ENCODE data around the gene SNED1.

The SNED1 gene

DNA sequence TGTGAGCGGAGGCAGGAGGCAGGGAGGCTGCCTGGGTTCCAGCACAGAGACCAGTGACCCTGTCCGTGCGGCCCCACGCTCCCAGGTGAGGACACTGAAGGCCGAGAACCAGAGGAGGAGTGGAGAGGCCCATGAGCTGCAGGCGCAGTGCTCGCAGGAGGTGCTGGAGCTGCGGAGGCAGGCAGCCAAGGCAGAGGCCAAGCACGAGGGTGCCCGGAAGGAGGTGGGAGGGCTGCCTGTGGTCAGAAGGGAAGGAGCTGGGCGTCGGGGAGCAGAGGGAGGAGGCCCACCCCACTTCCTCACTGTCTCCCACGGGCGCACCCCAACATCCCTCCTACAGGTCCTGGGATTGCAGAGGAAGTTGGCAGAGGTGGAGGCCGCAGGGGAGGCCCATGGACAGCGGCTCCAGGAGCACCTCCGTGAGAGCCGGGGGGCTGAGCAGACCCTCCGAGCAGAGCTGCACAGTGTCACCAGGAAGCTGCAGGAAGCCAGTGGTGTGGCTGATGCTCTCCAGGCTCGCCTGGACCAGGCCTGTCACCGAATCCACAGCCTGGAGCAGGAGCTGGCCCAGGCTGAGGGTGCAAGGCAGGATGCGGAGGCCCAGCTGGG is 33.0 kb upstream of the SNED1 start:
- TF ChIP-seq POLR2A (IDR thresholded peaks at IDR 0.05; ENCODE audit: low read depth, low read length) = no peak
- no peak for TF ChIP-seq TAF1 (IDR thresholded peaks at IDR 0.05; ENCODE audit: low read depth, low read length)
- TF ChIP-seq PAX5 (IDR thresholded peaks at IDR 0.05; ENCODE audit: insufficient read depth, low read length, severe bottlenecking) = no peak
- no peak for TF ChIP-seq SPI1 (IDR thresholded peaks at IDR 0.05; ENCODE audit: low read depth, low read length)
- TF ChIP-seq POLR2AphosphoS5 (IDR thresholded peaks at IDR 0.05; ENCODE audit: low read depth, low read length) = no peak
- TF ChIP-seq POU2F2 (IDR thresholded peaks at IDR 0.05; ENCODE audit: low read depth, low read length) = no peak
- DNase-seq (ENCODE audit: insufficient read length, low spot score) (no peak), FAIRE-seq (no peak)

- no peak for TF ChIP-seq POLR2AphosphoS5 (IDR thresholded peaks at IDR 0.05; ENCODE audit: low read depth, low read length)
- no peak for FAIRE-seq
- DNase-seq (ENCODE audit: insufficient read length, low spot score) = no peak
Observed at GRCh38 chr2:240965905-240966456, 32.4 kb upstream of the SNED1 start.

DNA sequence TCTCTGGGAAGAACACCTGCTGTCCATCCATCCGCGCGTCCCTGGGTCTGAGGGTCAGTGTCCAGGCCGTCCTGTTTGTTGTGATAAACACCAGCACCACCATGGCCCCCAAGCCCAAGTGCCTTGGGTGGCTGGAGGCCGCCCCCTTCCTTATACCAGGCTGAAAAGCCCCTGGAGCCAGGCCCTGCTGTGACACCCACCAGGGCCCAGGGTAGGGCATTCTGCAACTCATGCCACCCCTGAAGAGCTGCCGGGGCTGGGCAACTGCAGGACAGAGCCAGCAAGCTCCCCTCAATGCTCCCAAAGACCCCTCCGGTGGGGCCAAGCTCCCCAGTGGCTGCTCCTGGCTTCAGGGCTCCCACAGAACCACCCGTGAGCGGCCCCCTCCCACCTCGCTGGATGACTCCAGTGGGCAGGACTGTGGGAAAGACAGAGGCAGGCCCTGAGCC is 31.9 kb upstream of the SNED1 start:
- DNase-seq (ENCODE audit: insufficient read length, low spot score) (no peak), FAIRE-seq (no peak)
- TF ChIP-seq TAF1 (IDR thresholded peaks at IDR 0.05; ENCODE audit: low read depth, low read length) (no peak), SPI1 (IDR thresholded peaks at IDR 0.05; ENCODE audit: low read depth, low read length) (no peak), POLR2A (IDR thresholded peaks at IDR 0.05; ENCODE audit: low read depth, low read length) (no peak), PAX5 (IDR thresholded peaks at IDR 0.05; ENCODE audit: insufficient read depth, low read length, severe bottlenecking) (no peak), POU2F2 (IDR thresholded peaks at IDR 0.05; ENCODE audit: low read depth, low read length) (no peak), POLR2AphosphoS5 (IDR thresholded peaks at IDR 0.05; ENCODE audit: low read depth, low read length) (no peak)

DNA sequence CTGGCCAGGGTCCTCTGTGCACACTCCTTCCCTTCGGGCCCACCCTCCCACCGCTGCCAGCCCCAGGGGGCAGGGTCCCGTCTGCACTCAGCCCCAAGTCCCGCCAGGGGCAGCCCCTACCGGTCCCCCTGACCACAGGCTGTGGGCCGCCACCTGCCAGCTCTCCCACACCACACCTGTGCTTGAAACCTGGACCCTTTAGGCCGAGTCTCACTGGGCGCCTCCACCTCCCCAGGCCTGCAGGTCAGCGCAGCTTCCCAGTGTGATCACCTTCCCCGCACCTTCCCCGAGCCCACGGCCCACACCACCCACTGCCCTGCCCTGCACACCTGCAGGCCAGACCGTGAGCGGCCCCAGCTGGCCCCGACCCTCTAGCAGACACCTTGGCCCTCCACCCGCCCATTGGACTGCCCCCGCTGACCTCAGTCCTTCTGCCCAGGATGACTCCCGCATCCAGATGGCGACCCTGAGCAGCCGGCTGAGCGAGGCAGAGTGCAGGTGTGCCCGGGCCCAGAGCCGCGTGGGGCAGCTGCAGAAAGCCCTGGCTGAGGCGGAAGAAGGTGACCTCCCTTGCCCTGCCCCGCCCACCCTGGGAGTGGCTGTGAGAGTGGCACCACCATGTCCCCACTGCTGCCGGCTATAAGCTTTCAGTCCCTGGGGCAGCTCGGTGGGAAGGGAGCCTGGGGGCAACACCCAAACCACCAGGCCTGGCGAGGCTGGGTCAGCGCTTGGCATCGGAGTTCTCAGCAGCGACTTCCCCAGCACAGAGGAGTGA is 31.3 kb upstream of the SNED1 start:
- DNase-seq (ENCODE audit: insufficient read length, low spot score) = no peak
- TF ChIP-seq TAF1 (IDR thresholded peaks at IDR 0.05; ENCODE audit: low read depth, low read length) (no peak), POLR2AphosphoS5 (IDR thresholded peaks at IDR 0.05; ENCODE audit: low read depth, low read length) (no peak), SPI1 (IDR thresholded peaks at IDR 0.05; ENCODE audit: low read depth, low read length) (no peak), PAX5 (IDR thresholded peaks at IDR 0.05; ENCODE audit: insufficient read depth, low read length, severe bottlenecking) (no peak), POU2F2 (IDR thresholded peaks at IDR 0.05; ENCODE audit: low read depth, low read length) (no peak), POLR2A (IDR thresholded peaks at IDR 0.05; ENCODE audit: low read depth, low read length) (no peak)

GRCh38 chr2:240967681-240968621 is 30.5 kb upstream of the SNED1 start:
- no peak for TF ChIP-seq SPI1 (IDR thresholded peaks at IDR 0.05; ENCODE audit: low read depth, low read length)
- TF ChIP-seq POLR2AphosphoS5 (IDR thresholded peaks at IDR 0.05; ENCODE audit: low read depth, low read length) = no peak
- no peak for TF ChIP-seq PAX5 (IDR thresholded peaks at IDR 0.05; ENCODE audit: insufficient read depth, low read length, severe bottlenecking)
- TF ChIP-seq POLR2A (IDR thresholded peaks at IDR 0.05; ENCODE audit: low read depth, low read length) = no peak
- TF ChIP-seq TAF1 (IDR thresholded peaks at IDR 0.05; ENCODE audit: low read depth, low read length) = no peak
- TF ChIP-seq POU2F2 (IDR thresholded peaks at IDR 0.05; ENCODE audit: low read depth, low read length) = no peak
- DNase-seq (ENCODE audit: insufficient read length, low spot score) (no peak), FAIRE-seq (no peak)

More for the DNA sequence above, 31.3 kb upstream of the SNED1 start:
- no peak for FAIRE-seq

- DNase-seq (ENCODE audit: insufficient read length, low spot score) (no peak), FAIRE-seq (no peak)
- no peak for TF ChIP-seq POU2F2 (IDR thresholded peaks at IDR 0.05; ENCODE audit: low read depth, low read length)
- no peak for TF ChIP-seq PAX5 (IDR thresholded peaks at IDR 0.05; ENCODE audit: insufficient read depth, low read length, severe bottlenecking)
- no peak for TF ChIP-seq SPI1 (IDR thresholded peaks at IDR 0.05; ENCODE audit: low read depth, low read length)
- no peak for TF ChIP-seq TAF1 (IDR thresholded peaks at IDR 0.05; ENCODE audit: low read depth, low read length)
- no peak for TF ChIP-seq POLR2A (IDR thresholded peaks at IDR 0.05; ENCODE audit: low read depth, low read length)
- TF ChIP-seq POLR2AphosphoS5 (IDR thresholded peaks at IDR 0.05; ENCODE audit: low read depth, low read length) = no peak
Observed at GRCh38 chr2:240968731-240969624, 29.4 kb upstream of the SNED1 start.

GRCh38 chr2:240970104-240970503 is 28.3 kb upstream of the SNED1 start:
- no peak for FAIRE-seq
- no peak for TF ChIP-seq POLR2AphosphoS5 (IDR thresholded peaks at IDR 0.05; ENCODE audit: low read depth, low read length)
- TF ChIP-seq TAF1 (IDR thresholded peaks at IDR 0.05; ENCODE audit: low read depth, low read length) = no peak
- TF ChIP-seq POLR2A (IDR thresholded peaks at IDR 0.05; ENCODE audit: low read depth, low read length) = no peak
- no peak for TF ChIP-seq POU2F2 (IDR thresholded peaks at IDR 0.05; ENCODE audit: low read depth, low read length)
- TF ChIP-seq SPI1 (IDR thresholded peaks at IDR 0.05; ENCODE audit: low read depth, low read length) = no peak
- no peak for TF ChIP-seq PAX5 (IDR thresholded peaks at IDR 0.05; ENCODE audit: insufficient read depth, low read length, severe bottlenecking)

GRCh38 chr2:240970816-240971215 is 27.6 kb upstream of the SNED1 start:
- FAIRE-seq (no peak), DNase-seq (ENCODE audit: insufficient read length, low spot score) (no peak)
- no peak for TF ChIP-seq PAX5 (IDR thresholded peaks at IDR 0.05; ENCODE audit: insufficient read depth, low read length, severe bottlenecking)
- no peak for TF ChIP-seq POLR2AphosphoS5 (IDR thresholded peaks at IDR 0.05; ENCODE audit: low read depth, low read length)
- no peak for TF ChIP-seq SPI1 (IDR thresholded peaks at IDR 0.05; ENCODE audit: low read depth, low read length)
- no peak for TF ChIP-seq POLR2A (IDR thresholded peaks at IDR 0.05; ENCODE audit: low read depth, low read length)
- TF ChIP-seq POU2F2 (IDR thresholded peaks at IDR 0.05; ENCODE audit: low read depth, low read length) = no peak
- no peak for TF ChIP-seq TAF1 (IDR thresholded peaks at IDR 0.05; ENCODE audit: low read depth, low read length)

More at GRCh38 chr2:240970104-240970503, 28.3 kb upstream of the SNED1 start:
- no peak for DNase-seq (ENCODE audit: insufficient read length, low spot score)
